Effector memory CD4-positive, alpha-beta T cell (primary cell): ENCODE results near the gene PEMT.
"Not testable (repeated sequence)": the region's sequence is repeated elsewhere in the genome, so short reads cannot be mapped to it uniquely, and the experiment has no call there.

Experiments
- DNase-seq, 3 donors: peaks; one replicate each; pipeline ENCODE4 v3.0.0-alpha.2; 2020
- H3K27ac ChIP-seq: 2 replicates; pipeline ENCODE4 v1.7.0; 2013; ENCODE audit warnings: mild to moderate bottlenecking, low read length, moderate library complexity; ENCODE audit not compliant: insufficient read depth, poor library complexity, severe bottlenecking
- H3K27me3 ChIP-seq: replicated peaks from 2 replicates; pipeline ENCODE4 v1.7.0; 2013; ENCODE audit warnings: mild to moderate bottlenecking, low read length; ENCODE audit not compliant: insufficient read depth, control insufficient read depth, poor library complexity, severe bottlenecking
- H3K36me3 ChIP-seq: 2 replicates; pipeline ENCODE4 v1.7.0; 2013; ENCODE audit warnings: mild to moderate bottlenecking, low read length, moderate library complexity; ENCODE audit not compliant: control insufficient read depth, insufficient read depth
- H3K4me1 ChIP-seq: 2 replicates; pipeline ENCODE4 v1.7.0; 2013; ENCODE audit warnings: low read length, mild to moderate bottlenecking; ENCODE audit not compliant: control insufficient read depth, insufficient read depth, poor library complexity, severe bottlenecking
- H3K4me3 ChIP-seq: 2 replicates; pipeline ENCODE4 v1.7.0; 2013; ENCODE audit warnings: low read length, low read depth, mild to moderate bottlenecking; ENCODE audit not compliant: insufficient read depth, poor library complexity, severe bottlenecking
- H3K9me3 ChIP-seq: 2 replicates; pipeline ENCODE4 v1.7.0; 2013; ENCODE audit warnings: mild to moderate bottlenecking, low read length, moderate library complexity; ENCODE audit not compliant: control insufficient read depth
- total RNA-seq, 3 donors: gene quantifications; one replicate each; lab custom pipeline; 2026; lab: John Stamatoyannopoulos, UW

The PEMT gene, protein sequence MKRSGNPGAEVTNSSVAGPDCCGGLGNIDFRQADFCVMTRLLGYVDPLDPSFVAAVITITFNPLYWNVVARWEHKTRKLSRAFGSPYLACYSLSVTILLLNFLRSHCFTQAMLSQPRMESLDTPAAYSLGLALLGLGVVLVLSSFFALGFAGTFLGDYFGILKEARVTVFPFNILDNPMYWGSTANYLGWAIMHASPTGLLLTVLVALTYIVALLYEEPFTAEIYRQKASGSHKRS
- 4.6 to 7.4 (median 6.7) reads per million in 3 donors for total RNA-seq

GRCh38 chr17:17591355-17592298 lies at the start of gene PEMT:
Gene PEMT (minus strand): TSS chr17:17591708. CDS start chr17:17591626, 82 bp downstream.
- Histone ChIP-seq H3K4me1 (peaks cover 7% of the 10 kb centered on the region), H3K27ac (peak within 1 kb of the TSS; percentile 81), H3K36me3 (no peaks in the 10 kb centered on the region), H3K27me3 (no peaks in the 10 kb centered on the region), H3K9me3 (no peaks in the 10 kb centered on the region), H3K4me3 (peak within 1 kb of the TSS; percentile 76)
- DNase-seq = peak; percentile 87 to 92 (median 89)

GRCh38 chr17:17639661-17640270 lies 48.3 kb upstream of the PEMT start:
- DNase-seq, H3K36me3 ChIP-seq, H3K27me3 ChIP-seq, H3K27ac ChIP-seq, H3K9me3 ChIP-seq, H3K4me3 ChIP-seq, H3K4me1 ChIP-seq: not testable (repeated sequence)

DNA sequence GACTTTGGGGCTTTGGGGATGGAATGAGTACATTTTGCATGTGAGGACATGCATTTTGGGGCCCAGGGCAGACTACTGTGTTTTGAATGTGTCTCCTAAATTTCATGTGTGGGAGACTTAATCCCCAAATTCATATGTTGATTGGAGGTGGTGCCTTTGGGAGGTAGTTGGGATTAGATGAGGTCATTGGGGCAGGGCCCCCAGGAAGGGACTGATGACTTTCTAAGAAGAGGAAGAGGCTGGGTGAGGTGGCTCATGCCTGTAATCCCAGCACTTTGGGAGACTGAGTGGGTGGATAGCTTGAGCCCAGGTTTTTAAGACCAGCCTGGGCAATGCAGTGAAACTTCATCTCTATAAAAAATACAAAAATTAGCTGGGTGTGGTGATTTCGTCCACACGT lies 47.0 kb upstream of the PEMT start:
- H3K27me3 ChIP-seq = no peaks in the 10 kb centered on the region
- no peak overlapping the region for H3K4me3 ChIP-seq
- H3K27ac ChIP-seq = no peak overlapping the region
- no peaks in the 10 kb centered on the region for H3K4me1 ChIP-seq
- H3K36me3 ChIP-seq = no peaks in the 10 kb centered on the region
- DNase-seq = no peak
- H3K9me3 ChIP-seq = no peaks in the 10 kb centered on the region

GRCh38 chr17:17636272-17636885 lies 44.9 kb upstream of the PEMT start:
- Histone ChIP-seq H3K27me3 (no peaks in the 10 kb centered on the region), H3K9me3 (no peaks in the 10 kb centered on the region), H3K27ac (no peak overlapping the region), H3K36me3 (no peaks in the 10 kb centered on the region), H3K4me3 (no peak overlapping the region), H3K4me1 (no peaks in the 10 kb centered on the region)
- no peak for DNase-seq

DNA sequence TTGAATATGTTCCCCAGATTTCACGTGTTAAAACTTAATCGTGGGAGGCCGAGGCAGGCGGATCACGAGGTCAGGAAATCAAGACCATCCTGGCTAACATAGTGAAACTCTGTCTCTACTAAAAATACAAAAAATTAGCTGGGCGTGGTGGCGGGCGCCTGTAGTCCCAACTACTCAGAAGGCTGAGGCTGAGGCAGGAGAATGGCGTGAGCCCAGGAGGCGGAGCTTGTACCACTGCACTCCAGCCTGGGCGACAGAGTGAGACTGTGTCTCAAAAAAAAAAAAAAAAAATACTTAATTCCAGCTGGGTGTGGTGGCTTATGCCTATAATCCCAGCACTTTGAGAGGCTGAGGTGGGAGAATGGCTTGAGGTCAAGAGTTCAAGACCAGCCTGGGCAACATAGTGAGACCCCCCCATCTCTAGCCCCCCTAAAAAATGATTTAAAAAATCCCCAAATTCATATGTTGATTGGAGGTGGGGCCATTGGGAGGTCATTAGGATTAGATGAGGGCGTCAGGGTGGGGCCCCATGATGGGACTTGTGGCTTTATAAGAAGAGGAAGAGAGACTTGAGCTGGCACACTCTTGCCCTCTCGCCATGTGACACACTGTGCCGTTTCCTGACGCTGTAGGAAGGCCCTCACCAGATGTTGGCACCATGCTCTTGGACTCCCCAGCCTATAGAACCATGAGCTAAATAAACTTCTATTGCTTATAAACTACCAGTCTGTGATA lies 44.2 kb upstream of the PEMT start:
- not testable (repeated sequence) for H3K9me3 ChIP-seq, H3K36me3 ChIP-seq, H3K4me3 ChIP-seq, DNase-seq, H3K27ac ChIP-seq, H3K27me3 ChIP-seq, H3K4me1 ChIP-seq

DNA sequence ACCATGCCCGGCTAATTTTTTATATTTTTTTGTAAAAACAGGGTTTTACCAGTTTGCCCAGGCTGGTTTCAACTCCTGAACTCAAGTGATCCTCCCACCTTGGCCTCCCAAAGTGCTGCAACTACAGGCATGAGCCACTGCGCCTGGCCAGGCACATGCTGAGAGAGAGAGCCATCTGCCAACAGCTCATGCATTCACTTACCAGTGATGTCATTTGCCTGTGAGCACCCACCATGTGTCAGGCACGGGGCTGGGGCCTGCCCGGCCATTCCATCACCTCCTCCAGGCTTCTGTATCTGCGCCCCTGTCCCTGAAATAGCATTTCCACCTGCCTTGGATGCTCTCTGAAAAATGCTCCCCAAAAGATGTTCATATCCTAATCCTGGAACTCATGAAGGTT lies 43.6 kb upstream of the PEMT start:
- no peak overlapping the region for H3K27ac ChIP-seq
- no peak for DNase-seq
- no peaks in the 10 kb centered on the region for H3K9me3 ChIP-seq
- no peaks in the 10 kb centered on the region for H3K4me1 ChIP-seq
- H3K27me3 ChIP-seq = no peaks in the 10 kb centered on the region
- no peaks in the 10 kb centered on the region for H3K36me3 ChIP-seq
- H3K4me3 ChIP-seq = no peak overlapping the region

GRCh38 chr17:17633310-17633709 lies 41.8 kb upstream of the PEMT start:
- H3K4me1 ChIP-seq = no peaks in the 10 kb centered on the region
- no peaks in the 10 kb centered on the region for H3K9me3 ChIP-seq
- no peak for DNase-seq
- H3K27ac ChIP-seq = no peak overlapping the region
- no peak overlapping the region for H3K4me3 ChIP-seq
- no peaks in the 10 kb centered on the region for H3K36me3 ChIP-seq
- no peaks in the 10 kb centered on the region for H3K27me3 ChIP-seq

DNA sequence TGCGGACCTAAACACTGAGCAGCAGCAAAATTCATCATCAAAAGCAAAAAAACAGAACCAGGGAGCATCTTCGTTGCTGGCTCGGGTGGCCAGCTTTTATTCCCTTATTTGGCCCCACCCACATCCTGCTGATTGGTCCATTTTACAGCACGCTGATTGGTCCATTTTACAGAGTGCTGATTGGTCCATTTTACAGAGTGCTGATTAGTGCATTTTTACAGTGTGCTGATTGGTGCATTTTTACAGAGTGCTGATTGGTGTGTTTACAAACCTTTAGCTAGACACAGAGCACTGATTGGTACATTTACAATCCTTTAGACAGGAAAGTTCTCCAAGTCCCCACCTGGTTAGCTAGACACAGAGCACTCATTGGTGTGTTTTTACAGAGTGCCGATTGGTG lies 41.2 kb upstream of the PEMT start:
- H3K27me3 ChIP-seq, DNase-seq, H3K9me3 ChIP-seq, H3K36me3 ChIP-seq, H3K4me3 ChIP-seq, H3K4me1 ChIP-seq, H3K27ac ChIP-seq: not testable (repeated sequence)

DNA sequence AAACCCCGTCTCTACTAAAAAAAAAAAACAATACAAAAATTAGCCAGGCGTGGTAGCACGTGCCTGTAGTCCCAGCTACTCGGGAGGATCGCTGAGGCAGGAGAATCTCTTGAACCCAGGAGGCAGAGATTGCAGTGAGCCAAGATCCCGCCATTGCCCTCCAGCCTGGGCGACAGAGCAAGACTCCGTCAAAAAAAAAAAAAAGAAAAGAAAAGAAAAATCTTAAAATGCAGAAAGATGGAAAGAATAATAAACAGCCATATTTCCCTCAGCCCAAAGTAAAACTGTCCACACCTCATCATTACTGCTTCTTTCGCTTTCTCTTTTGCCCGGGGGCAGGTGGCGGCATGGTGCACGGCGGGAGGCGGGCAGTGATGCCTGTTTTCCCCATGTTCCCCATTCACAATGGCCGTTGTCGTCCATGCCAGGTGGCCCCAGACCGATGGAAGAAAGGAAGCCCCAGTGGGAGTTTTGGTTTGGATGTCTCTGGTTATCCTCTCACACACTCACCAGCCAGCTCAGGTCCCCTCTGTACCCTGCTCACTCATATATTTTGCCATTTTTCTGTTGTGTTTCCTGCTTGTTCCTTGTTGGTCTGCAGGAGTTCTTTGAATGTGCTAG lies 37.0 kb upstream of the PEMT start:
- peak in 1 of 3 donors; percentile 15 for DNase-seq
- H3K4me3 ChIP-seq = peak overlapping the region; percentile 61
- no peaks in the 10 kb centered on the region for H3K9me3 ChIP-seq
- no peaks in the 10 kb centered on the region for H3K36me3 ChIP-seq
- peak overlapping the region; percentile 46 for H3K27ac ChIP-seq
- H3K4me1 ChIP-seq = no peaks in the 10 kb centered on the region
- H3K27me3 ChIP-seq = no peaks in the 10 kb centered on the region
